Measurements from ENCODE around the gene ANTXRL.
"Not testable (repeated sequence)": the region's sequence is repeated elsewhere in the genome, so short reads cannot be mapped to it uniquely, and the experiment has no call there.

The ANTXRL gene

GRCh38 chr10:46286991-46287693 is at the start of gene ANTXRL:
Gene ANTXRL, plus strand, starts transcription at chr10:46286997. Its CDS starts 266 bp downstream, at chr10:46287263.
- DNase-seq: no peak

DNA sequence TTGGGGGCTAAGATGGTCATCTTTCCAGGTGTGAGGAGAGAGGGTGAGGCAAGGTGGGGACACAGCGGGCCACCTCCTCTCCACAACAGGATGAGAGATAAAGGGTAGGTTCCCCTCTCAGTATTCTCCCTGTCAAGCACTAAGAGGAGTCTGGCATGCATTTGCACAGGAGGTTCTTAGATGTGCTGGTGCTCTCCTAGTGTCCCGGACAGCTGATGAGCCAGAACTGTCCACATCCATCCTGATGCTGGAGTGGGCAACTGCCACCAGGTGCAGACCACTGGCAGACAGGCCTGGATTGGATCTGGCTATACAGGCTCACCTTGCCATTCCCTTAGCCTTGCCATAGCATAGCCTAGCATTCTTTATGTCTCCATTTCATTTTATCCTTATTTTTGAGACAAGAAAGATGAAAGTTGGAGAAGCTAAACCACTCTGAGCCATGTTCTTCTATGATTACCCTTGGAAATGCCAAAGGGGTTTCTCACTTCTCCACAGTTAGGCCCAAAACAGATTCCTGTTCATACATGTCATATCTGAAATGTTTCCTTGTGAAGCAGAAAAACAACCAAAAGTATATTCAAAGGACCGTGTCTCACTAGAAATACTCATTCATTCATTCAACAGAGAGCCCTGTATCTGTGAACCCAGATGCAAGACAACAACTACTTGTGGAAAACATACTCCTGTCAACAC is 48.8 kb upstream of the ANTXRL start:
- no peak for DNase-seq

- peak; percentile 2 for DNase-seq
Measured at GRCh38 chr10:46239247-46239646, 47.5 kb upstream of the ANTXRL start.

GRCh38 chr10:46239993-46240683 is 46.7 kb upstream of the ANTXRL start:
- no peak for DNase-seq

DNA sequence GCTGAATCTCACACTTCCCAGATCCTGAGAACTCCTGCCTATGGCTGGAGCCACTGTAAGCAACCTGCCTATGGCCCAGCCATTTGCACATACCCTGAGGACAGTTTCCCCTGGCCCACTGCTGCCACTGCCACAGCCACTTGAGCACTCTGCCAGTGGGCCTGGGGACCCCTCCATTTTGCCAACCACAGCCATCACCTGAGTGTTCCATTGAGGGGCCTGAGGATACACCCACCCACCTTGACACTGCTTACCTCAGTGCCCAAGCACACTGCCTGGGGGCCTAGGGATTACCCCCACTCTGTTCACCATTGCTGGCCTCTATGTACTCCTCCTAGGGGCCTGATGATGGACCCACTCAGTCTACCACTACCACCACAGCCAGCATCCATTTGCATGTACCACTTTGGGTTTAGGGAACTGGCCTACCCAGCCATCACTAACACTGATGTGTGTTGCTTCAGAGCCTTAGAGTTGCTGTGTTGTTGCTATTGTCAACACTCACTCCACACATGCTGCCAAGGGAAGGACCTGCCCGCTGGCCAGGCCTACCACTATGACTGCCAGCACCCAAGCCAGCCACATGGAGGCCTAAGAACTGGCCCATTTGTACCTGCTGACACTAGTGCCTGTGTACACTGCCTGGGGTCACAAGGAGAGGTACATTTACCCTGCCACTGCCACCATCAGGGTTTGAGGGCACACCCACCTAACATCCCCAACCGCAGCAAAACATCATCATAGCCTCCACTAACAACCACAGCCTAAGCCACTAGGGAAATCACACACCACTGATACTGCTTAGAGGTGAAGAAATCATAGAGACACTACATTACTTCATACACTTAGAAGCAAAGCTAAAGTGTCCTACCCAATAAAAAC is 45.9 kb upstream of the ANTXRL start:
- DNase-seq: no peak

DNA sequence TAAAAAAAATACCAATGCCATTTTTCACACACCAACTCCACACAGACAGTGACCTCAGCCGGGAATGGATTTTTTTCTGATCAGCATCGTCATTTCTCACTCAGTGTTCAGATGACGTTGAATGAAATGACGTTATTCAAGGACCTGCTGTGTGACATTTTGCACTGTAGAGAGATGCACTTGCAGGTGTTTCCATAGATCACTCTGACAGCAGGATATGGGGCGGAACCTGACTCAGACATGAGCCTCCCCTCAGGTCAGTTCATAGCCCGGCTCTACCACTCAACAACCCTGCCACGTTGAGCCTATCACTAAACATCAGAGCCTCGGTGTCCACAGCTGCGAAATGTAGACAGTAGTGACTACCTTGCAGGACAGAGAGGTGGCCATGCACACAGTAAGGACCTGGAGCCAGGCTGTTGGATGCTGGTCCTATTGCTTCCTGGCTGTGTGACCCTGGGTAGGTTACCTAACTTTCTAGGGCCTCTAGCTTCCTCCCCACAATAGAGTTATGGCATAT is 41.4 kb upstream of the ANTXRL start:
- no peak for DNase-seq

DNA sequence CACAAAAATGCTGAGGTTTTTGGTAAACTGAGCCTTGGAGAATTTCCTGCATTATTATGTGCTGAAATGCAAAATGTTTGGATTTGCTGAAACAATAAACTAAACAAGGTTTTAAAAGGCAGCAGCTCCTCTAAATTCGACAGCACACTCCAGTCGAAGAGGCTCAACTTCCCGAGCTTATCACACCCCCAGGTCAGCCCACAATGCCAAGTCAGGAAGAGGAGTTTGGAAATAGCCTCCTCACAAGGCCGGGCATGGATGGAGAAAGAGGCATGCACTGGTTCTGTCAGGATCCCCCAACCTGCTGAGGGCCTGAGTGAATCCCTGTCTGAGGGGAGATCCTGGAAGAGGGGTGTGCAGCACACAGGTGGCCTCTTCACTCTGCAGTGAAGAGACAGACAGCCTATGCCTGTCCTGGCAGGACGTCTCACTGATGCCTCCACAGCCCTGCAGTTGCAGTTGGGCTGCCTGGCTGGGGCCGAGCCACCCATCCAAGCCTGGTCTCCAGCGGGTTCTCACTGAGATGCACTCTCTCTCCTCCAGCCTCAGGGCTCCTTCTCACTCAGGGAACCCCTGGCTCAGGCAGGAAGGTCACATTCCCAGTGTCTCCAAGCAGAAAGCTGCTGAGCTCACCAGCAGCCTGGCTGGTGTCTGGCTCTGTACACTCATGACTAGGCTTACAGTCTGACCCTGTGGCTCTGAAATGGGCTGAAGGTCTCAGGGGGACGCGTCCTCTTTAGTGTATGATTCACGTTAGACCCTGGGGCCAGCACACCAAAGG is 40.2 kb upstream of the ANTXRL start:
- DNase-seq: not testable (repeated sequence)

DNA sequence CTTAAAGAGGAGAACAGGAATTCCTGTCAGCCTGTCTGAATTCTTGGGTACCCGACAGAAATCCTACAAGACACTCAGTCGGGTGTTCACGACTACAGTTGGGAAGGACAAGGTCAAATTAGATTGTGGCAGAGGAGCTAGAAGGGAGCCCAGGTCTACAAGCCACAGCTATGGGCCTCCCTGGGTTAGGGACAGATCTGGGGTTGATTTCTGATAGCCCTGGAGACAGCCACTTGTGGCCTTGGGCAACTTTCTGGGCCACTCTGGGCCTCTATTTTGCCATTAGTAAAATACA is 39.7 kb upstream of the ANTXRL start:
- no peak for DNase-seq

DNA sequence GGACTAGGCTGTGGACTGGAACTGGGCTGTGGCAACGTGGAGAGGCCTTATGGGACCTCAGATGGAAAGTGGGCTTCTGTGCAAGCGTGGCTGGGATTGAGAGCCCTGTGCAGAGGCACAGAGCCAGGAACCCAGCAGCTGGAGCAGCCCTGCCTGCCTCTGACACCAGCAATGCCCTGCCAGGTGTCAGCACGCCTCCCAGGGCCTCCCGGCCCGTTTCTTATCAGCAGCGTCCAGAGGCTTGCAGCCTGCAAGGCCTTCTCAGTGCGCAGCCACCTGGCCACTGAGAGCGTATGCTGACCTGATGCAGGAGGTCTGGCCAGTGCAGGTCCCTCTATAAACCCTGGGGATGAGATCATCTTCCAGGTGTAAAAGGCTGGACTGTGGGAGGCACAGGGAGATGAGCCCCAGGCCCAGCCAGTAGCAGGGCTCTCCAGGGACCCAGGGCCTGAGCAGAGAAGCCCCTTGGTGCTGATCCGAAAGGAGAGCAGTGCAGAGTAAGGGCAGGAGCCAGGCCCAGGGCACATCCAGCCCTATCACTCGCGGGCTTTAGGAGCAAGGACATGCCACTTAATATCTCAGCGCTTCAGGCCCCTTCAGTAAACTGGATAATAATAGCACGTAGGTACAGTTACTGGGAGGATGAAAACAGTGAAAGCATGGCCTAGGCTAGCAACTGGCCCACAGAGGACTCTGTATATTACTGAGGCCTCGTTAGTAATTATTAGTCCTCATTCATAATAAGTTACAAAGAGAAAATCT is 38.8 kb upstream of the ANTXRL start:
- no peak for DNase-seq

DNA sequence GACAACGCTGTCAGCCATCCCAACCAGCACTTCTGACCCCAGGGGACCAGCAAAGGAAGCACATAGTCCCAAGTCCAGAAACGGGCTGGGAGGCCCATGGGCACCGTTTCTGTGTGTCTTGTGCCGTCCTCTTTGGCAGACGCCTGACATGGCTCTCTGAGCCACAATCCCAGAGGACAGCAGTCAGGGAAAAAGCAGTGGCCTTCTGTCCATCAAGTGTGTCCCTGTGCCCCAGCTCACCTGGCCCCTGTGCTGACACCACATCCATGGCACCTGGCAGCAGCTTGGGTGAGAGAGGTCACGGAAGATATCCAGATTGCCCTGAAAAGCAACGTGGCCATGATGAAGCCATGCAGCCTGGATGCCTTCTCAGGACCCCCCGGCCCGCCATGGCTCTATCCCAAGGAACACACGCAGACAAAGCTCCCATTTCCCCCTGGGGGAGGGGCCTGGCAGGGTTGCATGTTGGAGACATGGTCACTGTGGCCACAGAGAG is 38.1 kb upstream of the ANTXRL start:
- no peak for DNase-seq

DNA sequence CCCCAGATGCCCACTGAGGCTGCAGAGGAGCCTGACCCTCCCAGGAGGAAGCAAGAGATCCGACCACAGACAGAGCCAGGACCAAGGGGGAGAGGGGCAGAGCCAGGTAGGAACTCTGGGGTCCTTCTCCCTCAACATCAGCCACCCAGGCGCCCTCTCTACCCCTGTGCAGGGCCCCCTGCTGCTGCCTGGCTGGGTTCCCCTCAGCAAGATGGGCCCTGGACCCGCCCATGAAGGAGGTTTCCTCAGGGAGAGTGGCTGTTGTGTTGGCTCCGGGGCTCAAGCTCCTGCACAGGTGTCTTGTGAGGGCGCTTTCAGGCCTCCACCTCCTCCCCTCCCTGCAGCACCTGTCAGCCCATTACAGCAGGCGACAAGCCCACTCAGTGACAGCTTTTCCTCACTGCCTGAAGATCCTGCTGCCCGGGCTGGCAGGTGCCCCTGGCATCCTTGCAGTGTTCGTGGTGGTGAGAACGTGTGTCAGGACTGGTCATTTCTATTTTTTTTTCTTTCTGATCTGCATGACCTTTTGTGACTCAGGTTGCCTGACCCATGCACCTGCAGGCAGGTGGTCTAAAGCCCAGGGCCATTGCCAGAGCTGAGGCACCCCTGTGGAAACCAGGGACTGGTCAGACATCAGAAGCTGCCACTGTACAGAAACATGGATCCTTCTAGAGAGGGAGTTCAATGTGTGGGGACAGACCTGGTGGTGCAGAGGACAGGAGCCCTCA is 37.0 kb upstream of the ANTXRL start:
- DNase-seq: not testable (repeated sequence)

- DNase-seq: no peak
Measured at GRCh38 chr10:46250481-46250880, 36.3 kb upstream of the ANTXRL start.

DNA sequence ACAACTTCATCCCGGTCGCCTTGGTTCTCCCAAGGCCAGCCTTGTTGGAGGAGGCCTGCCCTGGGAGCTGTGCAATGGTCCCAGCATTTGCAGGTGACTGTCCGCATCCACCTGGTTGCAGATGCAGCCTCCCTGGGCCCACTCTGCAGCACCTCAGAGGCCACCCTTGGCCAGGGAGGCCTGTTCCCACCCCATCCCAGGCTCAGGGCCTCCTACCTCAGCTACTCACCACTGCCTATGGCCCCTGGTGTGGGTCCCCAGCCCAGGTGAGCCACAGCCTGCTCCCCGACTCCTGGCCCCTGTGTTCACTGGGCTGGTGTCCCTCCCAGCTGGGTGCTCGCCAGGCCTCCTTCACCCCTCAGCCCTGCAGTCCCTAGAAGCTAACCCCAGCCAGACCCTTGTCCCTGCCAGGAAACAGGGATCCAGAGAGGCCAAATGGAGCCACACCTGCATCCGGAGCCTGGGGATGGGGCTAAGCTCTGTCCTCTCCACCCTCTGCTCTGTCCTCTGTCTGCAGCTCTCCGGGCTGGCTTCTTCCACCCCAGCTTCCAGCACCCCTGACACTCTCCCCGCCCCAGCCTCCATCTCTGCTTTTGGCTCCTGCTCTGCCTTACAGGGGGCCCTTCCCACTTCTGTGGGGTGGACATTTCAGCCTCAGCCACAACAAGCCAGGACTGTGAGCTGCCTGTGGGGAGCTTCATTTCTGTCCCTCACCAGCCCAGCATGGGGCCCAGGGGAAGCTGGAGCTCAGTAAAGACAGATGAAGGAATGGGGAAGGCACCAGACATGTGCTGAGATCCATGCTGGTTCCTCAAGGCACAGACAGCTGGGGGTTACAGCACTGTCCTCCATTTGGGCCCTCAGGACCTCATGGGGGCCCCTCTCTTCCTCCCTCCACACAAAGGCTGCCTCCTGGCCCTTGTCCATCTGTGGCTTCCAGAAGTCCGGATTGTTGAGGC is 35.6 kb upstream of the ANTXRL start:
- DNase-seq: no peak

DNA sequence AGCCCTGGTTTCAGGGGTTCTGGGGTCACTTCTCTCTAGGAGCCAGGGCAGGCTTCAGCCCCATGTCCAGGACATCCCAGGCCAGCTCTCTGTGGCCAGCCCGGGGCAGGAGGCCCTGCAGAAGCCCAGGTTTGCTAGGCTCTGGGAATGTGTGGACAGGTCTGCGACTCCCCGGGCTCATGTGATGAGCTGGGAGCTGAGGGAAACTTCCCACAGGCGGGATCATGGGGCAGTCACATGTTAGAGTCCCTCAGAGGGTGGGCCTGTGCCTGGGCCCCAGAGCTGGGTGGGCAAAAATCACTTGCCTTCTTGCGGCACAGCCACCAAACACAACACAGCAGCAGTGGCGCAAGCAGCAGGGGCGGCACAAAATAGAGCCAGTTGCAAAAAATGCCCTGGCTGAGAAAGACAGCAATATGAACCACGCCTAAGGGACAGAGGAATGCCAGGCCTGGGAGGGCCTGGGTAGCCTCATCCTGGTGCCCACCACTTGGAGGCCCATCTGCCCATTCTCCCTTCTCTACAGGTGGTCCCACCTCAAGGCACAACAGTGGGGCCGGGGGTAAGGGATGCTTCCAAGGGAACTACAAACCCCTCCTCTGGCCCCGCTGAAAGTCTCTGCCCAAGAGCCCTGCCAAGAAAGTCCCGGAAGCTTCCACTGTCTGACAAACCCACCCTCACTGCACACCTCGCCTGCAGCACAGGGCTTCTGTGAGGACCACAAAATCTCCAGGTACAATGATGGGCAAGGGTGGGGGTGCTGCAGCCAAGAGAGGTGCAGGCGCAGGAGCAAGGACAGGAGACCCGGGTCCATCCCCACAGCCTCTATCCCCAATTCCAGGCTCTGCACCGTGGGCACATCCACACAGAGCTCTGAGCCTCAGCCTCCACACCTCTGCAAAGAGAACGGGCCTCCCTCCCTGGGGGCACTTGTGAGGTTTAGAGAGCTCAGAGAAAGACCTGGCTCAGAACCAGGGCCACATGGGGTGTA is 34.6 kb upstream of the ANTXRL start:
- no peak for DNase-seq

- no peak for DNase-seq
Measured at GRCh38 chr10:46253076-46254006, 33.5 kb upstream of the ANTXRL start.

DNA sequence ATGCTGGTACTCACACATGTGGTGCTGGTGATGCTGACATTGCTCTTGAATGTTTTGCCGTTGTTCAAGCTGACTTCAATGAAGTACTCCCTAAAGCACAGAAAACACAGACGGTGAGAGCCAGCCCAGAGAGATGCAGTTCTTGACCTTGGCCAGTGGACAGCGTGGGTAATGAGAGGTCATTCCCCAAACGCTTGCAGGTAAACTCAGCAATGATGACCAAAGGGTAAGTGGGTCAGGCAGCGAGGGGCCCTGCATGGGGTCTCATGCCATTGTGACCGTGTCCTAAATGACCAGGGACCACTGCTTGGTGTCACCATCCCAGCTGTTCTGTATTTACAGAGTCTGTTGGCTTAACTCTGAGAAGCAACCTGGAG is 32.8 kb upstream of the ANTXRL start:
- DNase-seq: no peak

DNA sequence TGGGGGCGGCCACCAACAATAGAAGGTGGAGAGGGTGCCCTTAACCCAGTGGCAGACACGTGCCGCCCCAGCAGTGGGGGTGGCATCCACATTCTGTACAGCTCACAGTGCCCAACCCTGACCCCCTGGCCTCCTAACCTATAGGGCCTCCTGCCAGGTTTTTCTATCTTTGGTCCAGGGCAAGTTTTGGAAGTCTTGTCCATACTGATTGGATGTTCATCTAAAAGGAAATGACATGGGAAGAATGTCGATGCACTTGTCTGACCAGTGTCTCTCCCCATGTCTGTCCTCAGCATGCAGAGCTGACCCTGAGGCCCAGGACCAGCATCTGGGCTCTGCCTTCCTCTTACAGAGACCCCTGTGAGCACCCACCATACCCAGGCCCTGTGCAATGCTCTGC is 32.3 kb upstream of the ANTXRL start:
- DNase-seq: no peak
